WI38 (cell line): ENCODE measurements around the gene NPTX2.

Source experiments
- H3K4me3 ChIP-seq: 2 replicates; pipeline ENCODE4 v1.5.1; 2011; ENCODE audit warnings: low read depth, mild to moderate bottlenecking, control low read depth, low read length
- TF ChIP-seq, protein P1 (sequence below): IDR thresholded peaks from 2 replicates; pipeline ENCODE4 v1.5.1; 2012; ENCODE audit warnings: low read depth, mild to moderate bottlenecking, control low read depth, low read length

The NPTX2 gene

DNA sequence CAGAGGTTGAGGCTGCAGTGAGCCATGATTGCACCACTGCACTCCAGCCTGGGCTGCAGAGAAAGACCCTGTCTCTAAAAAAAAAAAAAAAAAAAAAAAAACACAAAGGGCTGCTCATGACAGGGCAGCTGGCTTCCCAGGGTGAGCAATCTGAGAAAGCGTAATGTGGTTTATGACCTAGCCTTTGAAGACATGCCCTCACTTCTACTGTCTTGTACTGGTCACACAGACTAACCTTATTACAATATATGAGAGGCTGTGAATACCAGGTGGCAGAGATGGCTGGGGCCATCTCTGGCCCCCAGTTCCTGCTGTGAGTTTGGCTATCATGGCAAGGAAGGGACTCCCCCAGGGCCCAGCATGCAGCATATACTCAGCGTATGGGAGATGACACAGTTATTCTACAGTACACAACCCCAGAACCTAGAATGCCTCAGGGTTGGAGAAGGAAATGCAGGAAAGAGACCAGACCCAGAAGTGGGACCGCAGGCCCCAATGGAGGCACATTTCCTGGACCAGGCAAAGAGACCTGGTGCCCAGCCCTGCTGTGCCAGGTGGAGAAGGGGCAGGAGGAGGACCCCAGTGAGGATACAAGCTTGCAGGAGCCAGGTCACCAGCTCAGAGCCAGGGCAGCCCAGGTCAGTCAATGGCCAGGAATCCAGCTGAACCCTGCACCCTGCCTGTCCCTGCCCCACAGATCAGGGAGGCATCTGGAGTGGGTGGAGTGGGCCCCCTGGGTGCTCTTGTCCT is 26.3 kb downstream of the NPTX2 start:
- TF ChIP-seq, protein P1, sequence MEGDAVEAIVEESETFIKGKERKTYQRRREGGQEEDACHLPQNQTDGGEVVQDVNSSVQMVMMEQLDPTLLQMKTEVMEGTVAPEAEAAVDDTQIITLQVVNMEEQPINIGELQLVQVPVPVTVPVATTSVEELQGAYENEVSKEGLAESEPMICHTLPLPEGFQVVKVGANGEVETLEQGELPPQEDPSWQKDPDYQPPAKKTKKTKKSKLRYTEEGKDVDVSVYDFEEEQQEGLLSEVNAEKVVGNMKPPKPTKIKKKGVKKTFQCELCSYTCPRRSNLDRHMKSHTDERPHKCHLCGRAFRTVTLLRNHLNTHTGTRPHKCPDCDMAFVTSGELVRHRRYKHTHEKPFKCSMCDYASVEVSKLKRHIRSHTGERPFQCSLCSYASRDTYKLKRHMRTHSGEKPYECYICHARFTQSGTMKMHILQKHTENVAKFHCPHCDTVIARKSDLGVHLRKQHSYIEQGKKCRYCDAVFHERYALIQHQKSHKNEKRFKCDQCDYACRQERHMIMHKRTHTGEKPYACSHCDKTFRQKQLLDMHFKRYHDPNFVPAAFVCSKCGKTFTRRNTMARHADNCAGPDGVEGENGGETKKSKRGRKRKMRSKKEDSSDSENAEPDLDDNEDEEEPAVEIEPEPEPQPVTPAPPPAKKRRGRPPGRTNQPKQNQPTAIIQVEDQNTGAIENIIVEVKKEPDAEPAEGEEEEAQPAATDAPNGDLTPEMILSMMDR = no peak
- H3K4me3 ChIP-seq = no peak overlapping the region

DNA sequence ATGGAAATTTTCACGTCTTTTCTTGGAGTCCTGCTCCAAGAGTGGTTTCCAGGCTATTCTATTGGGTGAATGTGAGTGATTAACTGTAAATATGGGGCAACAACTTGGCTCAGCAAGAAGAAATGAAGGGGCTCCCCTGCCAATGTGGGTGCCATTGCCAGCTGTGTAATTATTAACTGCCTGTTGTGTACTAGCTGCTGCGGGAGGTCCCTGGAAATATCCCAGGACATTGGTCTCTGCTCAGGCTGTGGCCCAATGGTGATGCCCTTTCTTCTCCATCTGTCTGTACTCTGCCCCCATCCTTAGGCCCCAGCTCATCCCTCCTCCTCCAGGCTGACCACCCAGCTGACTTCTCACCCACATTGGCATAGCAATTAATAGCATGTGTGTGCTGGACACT is 29.4 kb downstream of the NPTX2 start:
- TF ChIP-seq, protein P1 = no peak

DNA sequence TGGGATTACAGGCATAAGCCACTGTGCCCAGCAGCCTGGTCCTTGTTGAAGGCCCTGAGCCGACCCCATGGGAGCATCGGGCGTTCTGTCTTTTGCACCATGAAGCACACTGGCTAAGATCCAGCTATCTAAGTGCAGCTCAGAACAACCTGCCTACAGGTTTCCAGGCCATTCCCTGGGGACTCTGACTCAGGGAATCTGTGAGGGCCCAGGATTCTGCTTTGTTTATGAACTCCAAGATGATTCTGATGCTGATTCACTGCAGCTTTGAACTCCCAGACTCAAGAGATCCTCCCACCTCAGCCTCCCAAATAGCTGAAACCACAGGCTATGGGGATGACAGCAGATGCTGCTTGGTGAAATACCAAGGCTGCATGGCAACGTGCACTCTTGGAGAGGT is 30.2 kb downstream of the NPTX2 start:
- no peak overlapping the region for H3K4me3 ChIP-seq
- TF ChIP-seq, protein P1 = no peak

More for the DNA sequence above, 29.4 kb downstream of the NPTX2 start:
- no peak overlapping the region for H3K4me3 ChIP-seq

DNA sequence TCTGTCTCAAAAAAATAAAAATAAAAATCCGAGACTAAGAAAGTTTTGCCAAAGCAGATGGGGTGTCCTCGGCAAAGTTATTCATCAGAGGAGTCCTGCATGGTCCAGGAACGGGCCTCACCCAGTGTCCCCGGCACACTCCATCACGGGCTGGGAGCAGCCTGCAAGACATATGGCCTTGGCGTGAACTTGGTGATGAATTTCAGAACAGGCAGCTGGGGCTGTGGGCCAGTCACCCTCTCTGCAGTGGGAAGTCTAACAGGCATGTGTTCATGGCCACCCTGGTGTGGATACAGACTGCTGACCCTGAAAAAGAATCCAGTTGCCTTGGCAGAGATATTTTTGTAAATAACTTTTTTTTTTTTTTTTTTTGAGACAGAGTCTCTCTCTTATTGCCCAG is 34.7 kb downstream of the NPTX2 start:
- TF ChIP-seq, protein P1 = no peak
- no peak overlapping the region for H3K4me3 ChIP-seq

DNA sequence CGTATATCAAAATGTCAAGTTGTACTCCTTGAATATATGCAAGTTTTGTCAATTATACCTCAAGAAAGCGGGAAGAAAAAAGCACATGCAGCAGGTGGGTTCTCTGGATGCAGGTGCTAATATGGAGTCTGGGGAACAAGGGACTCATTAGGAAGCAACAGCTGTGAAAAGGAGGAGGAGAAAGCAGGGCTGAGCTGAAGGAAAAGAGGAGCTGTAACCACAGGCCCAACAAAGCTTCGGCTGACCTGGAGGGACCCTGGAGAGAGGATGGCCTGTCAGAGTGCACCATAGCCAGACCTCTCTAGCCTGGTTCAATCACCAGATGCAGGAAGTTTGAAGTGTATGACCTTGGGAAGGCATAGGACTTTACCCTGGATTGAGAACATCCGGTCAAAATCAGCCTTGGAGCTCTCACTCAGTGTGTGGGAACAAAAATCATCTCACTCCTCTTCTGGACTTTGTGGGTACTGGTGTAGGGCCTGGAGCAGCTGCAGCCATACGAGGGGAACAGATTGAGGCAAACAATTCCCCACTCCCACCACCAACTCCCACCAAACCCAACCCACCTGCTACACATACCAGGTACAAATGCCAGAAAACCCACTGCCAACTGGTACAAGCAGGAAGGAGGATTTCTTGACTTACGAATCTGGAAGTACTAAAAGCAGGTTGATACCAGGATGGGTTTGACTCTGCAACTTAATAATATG is 36.7 kb downstream of the NPTX2 start:
- H3K4me3 ChIP-seq = no peak overlapping the region
- TF ChIP-seq, protein P1 = no peak

DNA sequence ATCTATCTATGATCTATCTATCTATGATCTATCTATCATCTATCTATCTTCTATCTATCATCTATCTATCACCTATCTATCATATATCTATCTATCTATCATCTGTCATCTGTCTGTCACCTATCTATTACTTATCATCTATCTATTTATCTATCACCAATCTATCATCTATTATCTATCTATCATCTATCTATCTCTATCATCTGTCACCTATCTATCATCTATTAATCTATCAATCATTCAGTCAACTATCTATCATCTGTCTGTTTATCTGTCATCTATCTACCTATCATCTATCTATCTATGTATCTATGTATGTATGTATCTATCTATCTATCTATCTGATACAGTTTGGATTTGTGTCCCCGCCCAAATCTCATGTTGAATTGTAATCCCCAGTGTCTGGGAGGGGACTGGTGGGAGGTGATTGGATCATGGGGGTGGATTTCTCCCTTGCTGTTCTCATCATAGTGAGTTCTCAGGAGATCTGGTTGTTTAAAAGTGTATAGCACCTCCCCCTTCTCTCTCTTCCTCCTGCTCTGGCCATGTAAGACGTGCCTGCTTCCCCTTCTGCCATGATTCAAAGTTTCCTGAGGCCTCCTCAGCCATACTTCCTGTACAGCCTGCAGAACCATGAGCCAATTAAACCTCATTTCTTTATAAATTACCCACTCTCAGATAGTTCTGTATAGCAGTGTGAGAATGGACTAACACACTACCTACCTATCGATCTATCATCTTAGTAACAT is 37.6 kb downstream of the NPTX2 start:
- H3K4me3 ChIP-seq = no peak overlapping the region
- TF ChIP-seq, protein P1 = no peak
